ENCODE measurements around the gene ESYT2.
A peak's percentile ranks its signal among the peaks of the same experiment; 100 is the strongest.

ESYT2 gene

GRCh38 chr7:158704524-158705233 lies 124.6 kb downstream of the ESYT2 start, which contains the start of gene NCAPG2 (continued):
- TF ChIP-seq SCRT1 (tag by site-specific recombination; IDR thresholded peaks at IDR 0.05; ENCODE audit: borderline replicate concordance) (no peak; the same call in 1 of the 2 replicates), ZNF610 (tag by site-specific recombination; IDR thresholded peaks at IDR 0.05; ENCODE audit: borderline replicate concordance) (no peak; the same call in 1 of the 2 replicates), ZNF248 (tag by site-specific recombination; IDR thresholded peaks at IDR 0.05) (no peak), ZNF121 (tag by site-specific recombination; IDR thresholded peaks at IDR 0.05) (no peak), PRDM1 (tag by site-specific recombination; IDR thresholded peaks at IDR 0.05) (no peak), ZBTB20 (tag by site-specific recombination; IDR thresholded peaks at IDR 0.05) (peak; percentile 77), ZNF521 (tag by site-specific recombination; IDR thresholded peaks at IDR 0.05) (no peak), IKZF3 (tag by site-specific recombination; IDR thresholded peaks at IDR 0.05) (no peak), TSHZ1 (tag by site-specific recombination; IDR thresholded peaks at IDR 0.05; ENCODE audit: borderline replicate concordance) (no peak; the same call in 1 of the 2 replicates), ZSCAN30 (tag by site-specific recombination; IDR thresholded peaks at IDR 0.05) (peak; percentile 49; the same call in 1 of the 2 replicates), ZNF16 (tag by site-specific recombination; IDR thresholded peaks at IDR 0.05; ENCODE audit: low read depth) (no peak), YY2 (tag by site-specific recombination; IDR thresholded peaks at IDR 0.05) (no peak), ZBTB48 (tag by site-specific recombination; IDR thresholded peaks at IDR 0.05) (no peak; the same call in 1 of the 2 replicates), ZNF571 (tag by site-specific recombination; IDR thresholded peaks at IDR 0.05) (no peak), KLF9 (tag by site-specific recombination; IDR thresholded peaks at IDR 0.05; ENCODE audit: low read depth) (peak; percentile 92), ZNF133 (tag by site-specific recombination; IDR thresholded peaks at IDR 0.05) (no peak), ZNF202 (tag by site-specific recombination; IDR thresholded peaks at IDR 0.05; ENCODE audit: borderline replicate concordance) (no peak), ZNF274 (IDR thresholded peaks at IDR 0.05; ENCODE audit: low read length) (no peak), ZNF274 (tag by site-specific recombination; IDR thresholded peaks at IDR 0.05; ENCODE audit: borderline replicate concordance) (no peak), ZNF184 (tag by site-specific recombination; IDR thresholded peaks at IDR 0.05) (no peak), ZNF76 (tag by site-specific recombination; IDR thresholded peaks at IDR 0.05; ENCODE audit: borderline replicate concordance, low read depth) (peak; percentile 74; the same call in 1 of the 2 replicates), ZNF23 (tag by site-specific recombination; IDR thresholded peaks at IDR 0.05; ENCODE audit: borderline replicate concordance) (no peak), ZNF292 (tag by site-specific recombination; IDR thresholded peaks at IDR 0.05; ENCODE audit: borderline replicate concordance, low read depth) (no peak), ZNF48 (tag by site-specific recombination; IDR thresholded peaks at IDR 0.05) (no peak), ZNF792 (tag by site-specific recombination; IDR thresholded peaks at IDR 0.05) (no peak), ZNF169 (tag by site-specific recombination; IDR thresholded peaks at IDR 0.05) (no peak), ZNF426 (tag by site-specific recombination; IDR thresholded peaks at IDR 0.05) (no peak), ZNF394 (tag by site-specific recombination; IDR thresholded peaks at IDR 0.05; ENCODE audit: borderline replicate concordance) (no peak), ZNF529 (tag by site-specific recombination; IDR thresholded peaks at IDR 0.05; ENCODE audit: insufficient replicate concordance) (no peak)
- TF ChIP-seq, protein P1, sequence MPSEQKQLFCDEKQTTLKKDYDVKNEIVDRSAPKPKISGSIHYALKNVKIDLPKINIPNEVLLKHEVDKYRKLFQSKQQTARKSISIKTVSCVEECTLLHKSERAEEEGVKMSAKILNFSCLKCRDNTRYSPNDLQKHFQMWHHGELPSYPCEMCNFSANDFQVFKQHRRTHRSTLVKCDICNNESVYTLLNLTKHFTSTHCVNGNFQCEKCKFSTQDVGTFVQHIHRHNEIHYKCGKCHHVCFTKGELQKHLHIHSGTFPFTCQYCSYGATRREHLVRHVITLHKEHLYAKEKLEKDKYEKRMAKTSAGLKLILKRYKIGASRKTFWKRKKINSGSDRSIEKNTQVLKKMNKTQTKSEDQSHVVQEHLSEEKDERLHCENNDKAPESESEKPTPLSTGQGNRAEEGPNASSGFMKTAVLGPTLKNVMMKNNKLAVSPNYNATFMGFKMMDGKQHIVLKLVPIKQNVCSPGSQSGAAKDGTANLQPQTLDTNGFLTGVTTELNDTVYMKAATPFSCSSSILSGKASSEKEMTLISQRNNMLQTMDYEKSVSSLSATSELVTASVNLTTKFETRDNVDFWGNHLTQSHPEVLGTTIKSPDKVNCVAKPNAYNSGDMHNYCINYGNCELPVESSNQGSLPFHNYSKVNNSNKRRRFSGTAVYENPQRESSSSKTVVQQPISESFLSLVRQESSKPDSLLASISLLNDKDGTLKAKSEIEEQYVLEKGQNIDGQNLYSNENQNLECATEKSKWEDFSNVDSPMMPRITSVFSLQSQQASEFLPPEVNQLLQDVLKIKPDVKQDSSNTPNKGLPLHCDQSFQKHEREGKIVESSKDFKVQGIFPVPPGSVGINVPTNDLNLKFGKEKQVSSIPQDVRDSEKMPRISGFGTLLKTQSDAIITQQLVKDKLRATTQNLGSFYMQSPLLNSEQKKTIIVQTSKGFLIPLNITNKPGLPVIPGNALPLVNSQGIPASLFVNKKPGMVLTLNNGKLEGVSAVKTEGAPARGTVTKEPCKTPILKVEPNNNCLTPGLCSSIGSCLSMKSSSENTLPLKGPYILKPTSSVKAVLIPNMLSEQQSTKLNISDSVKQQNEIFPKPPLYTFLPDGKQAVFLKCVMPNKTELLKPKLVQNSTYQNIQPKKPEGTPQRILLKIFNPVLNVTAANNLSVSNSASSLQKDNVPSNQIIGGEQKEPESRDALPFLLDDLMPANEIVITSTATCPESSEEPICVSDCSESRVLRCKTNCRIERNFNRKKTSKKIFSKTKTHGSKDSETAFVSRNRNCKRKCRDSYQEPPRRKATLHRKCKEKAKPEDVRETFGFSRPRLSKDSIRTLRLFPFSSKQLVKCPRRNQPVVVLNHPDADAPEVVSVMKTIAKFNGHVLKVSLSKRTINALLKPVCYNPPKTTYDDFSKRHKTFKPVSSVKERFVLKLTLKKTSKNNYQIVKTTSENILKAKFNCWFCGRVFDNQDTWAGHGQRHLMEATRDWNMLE (tag by site-specific recombination; conservative IDR thresholded peaks at IDR 0.05; ENCODE audit: low read depth): no peak
